Pulmonary artery endothelial cell (primary cell): ENCODE data around the gene MMP23B. TPM values are rescaled to one million over a fixed set of nuclear protein-coding genes. Genes with fewer than 3 reads are reported as not detected.
"Not testable (repeated sequence)": the region's sequence is repeated elsewhere in the genome, so short reads cannot be mapped to it uniquely, and the experiment has no call there.

ENCODE experiments used
- DNase-seq: peaks from one replicate; pipeline ENCODE4 v3.0.0-alpha.2; 2011; ENCODE audit warnings: low read depth, low spot score
- total RNA-seq: library from RNA; depleted of rRNA; stranded (reverse); fragments of >200 nt; gene quantifications from 2 replicates; pipeline ENCODE4 v1.2.3, GENCODE V29; 2014

Gene MMP23B
- total RNA-seq, 1 donor from 2014 or later: 0.33 TPM

GRCh38 chr1:1630191-1630964 lies 1.6 kb upstream of the MMP23B start:
- DNase-seq: no peak

- DNase-seq: no peak
These were observed 800 bp upstream of the MMP23B start for GRCh38 chr1:1630965-1631781.

DNA sequence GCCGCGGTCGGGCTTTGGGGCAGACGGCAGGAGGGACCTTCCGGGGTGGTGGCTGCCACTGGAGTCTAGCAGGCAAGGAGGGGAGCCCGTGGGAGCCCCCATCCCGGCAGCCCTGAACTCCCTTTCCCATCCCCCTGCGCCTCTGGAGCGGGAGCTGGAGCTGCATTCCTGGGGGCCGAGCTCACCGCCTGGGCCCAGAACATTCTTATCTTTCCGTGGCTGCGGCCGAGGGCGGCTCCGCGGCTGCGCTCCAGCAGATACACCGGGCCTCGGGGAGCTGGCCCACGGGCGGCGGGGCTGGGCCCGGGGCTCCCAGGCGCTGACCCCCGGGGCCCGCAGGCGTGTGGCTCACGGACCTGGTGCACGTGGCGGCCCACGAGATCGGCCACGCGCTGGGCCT lies 1.4 kb downstream of the MMP23B start:
- not testable (repeated sequence) for DNase-seq

GRCh38 chr1:1634613-1635012 lies 2.6 kb downstream of the MMP23B start:
- not testable (repeated sequence) for DNase-seq

- not testable (repeated sequence) for DNase-seq
These were observed 4.9 kb downstream of the MMP23B start for GRCh38 chr1:1636621-1637478.

DNA sequence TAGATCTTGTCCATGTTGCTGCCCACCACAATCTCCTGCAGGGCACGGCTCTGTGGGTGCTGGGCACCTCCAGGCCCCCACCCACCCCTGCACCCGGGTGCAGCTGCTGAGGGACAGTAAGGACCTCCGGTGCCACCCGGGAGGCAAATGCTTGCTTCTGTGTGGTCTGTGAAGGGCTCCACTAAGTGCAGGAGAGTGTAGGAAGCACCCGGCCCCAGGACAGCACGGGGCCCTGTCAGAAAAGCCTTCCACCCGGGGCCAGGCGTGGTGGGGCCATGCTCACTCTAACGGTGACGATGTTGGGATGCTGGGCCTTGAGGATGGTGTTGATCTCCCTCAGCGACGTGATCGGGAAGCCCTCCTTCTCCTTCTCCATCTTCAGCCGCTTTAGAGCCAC lies 5.5 kb downstream of the MMP23B start:
- not testable (repeated sequence) for DNase-seq

- DNase-seq: not testable (repeated sequence)
These were observed 6.6 kb downstream of the MMP23B start for GRCh38 chr1:1638528-1638927.

- not testable (repeated sequence) for DNase-seq
These were observed 7.4 kb downstream of the MMP23B start for GRCh38 chr1:1639368-1639767.

GRCh38 chr1:1640081-1640480 lies 8.1 kb downstream of the MMP23B start:
- not testable (repeated sequence) for DNase-seq

DNA sequence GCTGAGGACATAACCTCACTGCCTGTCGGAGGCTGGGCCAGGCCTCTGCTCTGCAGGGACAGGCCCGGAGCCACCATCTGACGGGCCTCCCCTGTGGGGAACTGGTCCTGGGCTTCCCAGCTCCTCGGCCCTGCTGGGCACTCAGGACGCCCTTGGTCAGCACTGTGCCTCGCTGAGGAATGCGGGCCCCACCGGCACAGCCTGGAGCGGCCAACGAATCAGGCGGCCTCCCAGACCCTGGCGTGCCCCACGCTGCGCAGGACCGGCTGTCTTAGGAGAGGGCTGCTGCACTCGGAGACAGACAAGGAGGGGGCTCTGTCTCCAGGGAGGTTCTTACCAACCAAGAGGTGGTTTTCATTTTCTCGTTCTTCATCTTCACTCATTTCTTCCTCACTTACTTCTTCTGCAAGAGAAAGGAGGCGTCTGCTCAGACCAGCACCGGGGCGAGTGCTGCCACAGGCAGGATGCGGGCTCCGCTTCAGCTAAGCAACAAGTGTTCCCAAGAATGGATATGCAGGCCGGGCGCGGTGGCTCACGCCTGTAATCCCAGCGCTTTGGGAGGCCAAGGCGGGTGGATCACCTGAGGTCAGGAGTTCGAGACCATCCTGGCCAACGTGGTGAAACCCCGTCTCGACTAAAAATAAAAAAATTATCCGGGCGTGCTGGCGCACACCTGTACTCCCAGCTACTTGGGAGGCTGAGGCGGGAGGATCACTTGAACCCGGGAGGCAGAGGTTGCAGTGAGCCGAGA lies 8.9 kb downstream of the MMP23B start:
- not testable (repeated sequence) for DNase-seq

DNA sequence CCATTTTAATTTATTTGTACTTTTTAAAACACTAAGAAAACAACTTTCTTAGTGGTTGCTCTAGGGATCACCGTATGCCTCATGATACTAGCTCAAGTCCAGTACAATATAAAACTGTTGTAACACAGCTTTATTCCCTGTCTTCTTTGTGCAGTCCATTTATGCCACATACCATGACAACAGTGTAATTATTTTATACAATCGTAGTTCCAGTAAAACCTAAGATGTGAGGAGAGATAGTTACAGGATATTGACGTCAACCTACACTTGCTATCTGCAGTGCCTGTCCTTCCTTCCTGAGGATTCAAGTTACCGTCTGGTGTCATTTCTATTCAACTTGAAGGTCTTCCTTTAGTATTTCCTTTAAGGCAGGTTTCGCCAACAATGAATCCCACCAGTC lies 14.4 kb downstream of the MMP23B start:
- DNase-seq: not testable (repeated sequence)

DNA sequence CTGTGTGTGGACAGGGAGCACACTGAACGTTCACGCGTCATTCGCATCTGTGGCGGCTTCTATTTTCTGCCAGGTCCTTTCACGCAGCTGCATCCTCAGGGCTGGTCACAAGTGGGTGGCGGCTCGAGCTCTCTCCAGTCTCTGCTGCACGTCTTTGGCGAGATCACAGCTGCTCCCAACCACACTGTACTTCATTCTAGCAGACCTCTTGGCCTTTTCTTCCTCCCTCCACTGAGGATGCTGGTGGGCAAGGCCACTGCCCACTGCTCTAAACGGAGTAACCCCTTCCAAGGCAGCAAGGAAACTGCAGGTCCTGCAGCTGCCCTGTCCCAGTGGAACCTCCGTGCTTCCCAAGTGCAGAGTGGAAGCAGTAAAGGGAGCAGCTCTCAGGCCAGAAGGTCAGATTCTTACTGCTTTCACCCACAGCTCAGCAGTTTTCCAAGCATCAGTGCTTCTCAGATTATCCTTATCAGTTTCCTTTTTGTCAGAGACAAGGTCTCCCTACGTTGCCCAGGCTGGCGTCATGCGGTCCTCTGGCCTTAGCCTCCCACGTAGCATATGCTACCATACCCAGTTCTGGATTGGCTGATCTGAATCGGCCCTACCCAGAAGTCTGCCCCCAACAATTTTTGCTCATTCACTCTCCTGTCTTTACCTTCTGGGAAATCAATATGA lies 15.7 kb downstream of the MMP23B start:
- not testable (repeated sequence) for DNase-seq

- not testable (repeated sequence) for DNase-seq
These were observed 16.3 kb downstream of the MMP23B start for GRCh38 chr1:1648265-1648664.

GRCh38 chr1:1658583-1659549 lies 26.9 kb downstream of the MMP23B start, which contains the start of gene CDK11B:
Gene CDK11B, minus strand, starts transcription at chr1:1659004. Its CDS starts 1,519 bp downstream, at chr1:1657485.
- DNase-seq: peak; percentile 81

DNA sequence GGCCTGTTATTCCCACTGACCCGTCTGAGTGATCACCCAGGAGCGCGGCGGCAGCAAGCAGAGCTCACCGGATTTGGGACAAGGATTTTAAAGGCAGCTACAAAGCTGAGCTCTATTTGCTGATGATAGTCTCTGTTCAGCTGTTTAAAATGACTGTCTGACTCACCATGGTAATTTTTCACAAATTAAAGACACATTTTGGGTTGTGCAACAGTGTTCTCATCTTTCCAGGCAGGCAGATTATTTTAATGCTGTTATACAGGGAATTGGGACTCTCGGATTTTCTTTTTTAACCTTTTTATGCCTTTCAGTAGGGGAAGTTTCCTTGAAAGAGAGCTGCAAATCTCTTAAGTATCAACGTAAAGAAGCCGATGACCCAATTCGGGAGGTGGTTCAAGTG lies 30.4 kb downstream of the MMP23B start:
- not testable (repeated sequence) for DNase-seq

- not testable (repeated sequence) for DNase-seq
These were observed 31.0 kb downstream of the MMP23B start for GRCh38 chr1:1662830-1663560.

GRCh38 chr1:1664318-1664717 lies 32.3 kb downstream of the MMP23B start:
- DNase-seq: not testable (repeated sequence)
